Neural cell (in vitro differentiated cells): ENCODE measurements around the gene UGGT1. TPM values are rescaled to one million over a fixed set of nuclear protein-coding genes. Genes with fewer than 3 reads are reported as not detected.

Experiments used
- H2AFZ ChIP-seq: fragments of 200-600, 300-800 bp; sonication (generic), shearing (Covaris generic); 2 replicates; pipeline ENCODE4 v1.6.0; 2014; ENCODE audit warnings: low read depth, mild to moderate bottlenecking, antibody characterized with exemption, low read length, moderate library complexity
- H3F3A ChIP-seq: fragments of 200-600 bp; shearing (Covaris generic); 2 replicates; pipeline ENCODE4 v1.6.1; 2016; ENCODE audit warnings: mild to moderate bottlenecking, moderate library complexity, mixed read lengths, antibody characterized with exemption, low read length; ENCODE audit not compliant: insufficient read depth, poor library complexity, severe bottlenecking
- H3K27ac ChIP-seq: fragments of 200-600, 300-800 bp; sonication (generic), shearing (Covaris generic); 2 replicates; pipeline ENCODE4 v1.5.1; 2014; ENCODE audit warnings: mild to moderate bottlenecking, low read length, moderate library complexity
- H3K27me3 ChIP-seq: fragments of 300-800, 200-600 bp; sonication (generic), shearing (Covaris generic); 2 replicates; pipeline ENCODE4 v1.6.0; 2014; ENCODE audit warnings: mild to moderate bottlenecking, low read depth, low read length, moderate library complexity; ENCODE audit not compliant: insufficient read depth
- H3K36me3 ChIP-seq: fragments of 300-800, 200-600 bp; sonication (generic), shearing (Covaris generic); 2 replicates; pipeline ENCODE4 v1.5.1; 2014; ENCODE audit warnings: mild to moderate bottlenecking, antibody characterized with exemption, low read length, moderate library complexity; ENCODE audit not compliant: insufficient read depth
- H3K4me2 ChIP-seq: fragments of 300-800, 200-600 bp; sonication (generic), shearing (Covaris generic); 2 replicates; pipeline ENCODE4 v1.6.0; 2014; ENCODE audit warnings: mild to moderate bottlenecking, low read length
- H3K4me3 ChIP-seq: fragments of 300-800, 200-600 bp; sonication (generic), shearing (Covaris generic); 2 replicates; pipeline ENCODE4 v1.5.1; 2014; ENCODE audit warnings: mild to moderate bottlenecking, low read length, moderate library complexity
- H3K79me2 ChIP-seq: fragments of 200-600 bp; shearing (Covaris generic); replicated peaks from 2 replicates; pipeline ENCODE4 v1.6.0; 2014; ENCODE audit warnings: mild to moderate bottlenecking, low read length, moderate library complexity; ENCODE audit not compliant: insufficient read depth
- H3K9ac ChIP-seq: fragments of 300-800, 200-600 bp; sonication (generic), shearing (Covaris generic); 2 replicates; pipeline ENCODE4 v1.6.1; 2016; ENCODE audit warnings: mild to moderate bottlenecking, low read length, mixed read lengths
- H3K9me2 ChIP-seq: fragments of 200-600 bp; shearing (Covaris generic); 2 replicates; pipeline ENCODE4 v1.6.1; 2016; ENCODE audit warnings: mild to moderate bottlenecking, low read length, mixed read lengths; ENCODE audit not compliant: insufficient read depth
- H3K9me3 ChIP-seq: fragments of 200-600, 300-800 bp; sonication (generic), shearing (Covaris generic); 2 replicates; pipeline ENCODE4 v1.6.1; 2016; ENCODE audit warnings: mild to moderate bottlenecking, mixed run types, low read length, moderate library complexity, mixed read lengths
- H4K20me1 ChIP-seq: fragments of 200-600 bp; shearing (Covaris generic); 2 replicates; pipeline ENCODE4 v1.6.1; 2016; ENCODE audit warnings: mild to moderate bottlenecking, mixed run types; ENCODE audit not compliant: insufficient read depth
- EP300 ChIP-seq: fragments of 450-650 bp; conservative IDR thresholded peaks from 2 replicates; pipeline ENCODE4 v1.6.1; 2014; ENCODE audit warnings: antibody characterized with exemption, mild to moderate bottlenecking, moderate library complexity; ENCODE audit not compliant: poor library complexity, severe bottlenecking
- EZH2 ChIP-seq: fragments of 200-600, 300-800 bp; shearing (Covaris generic), sonication (generic); IDR thresholded peaks from 2 replicates; pipeline ENCODE4 v1.6.1; 2014; ENCODE audit warnings: antibody characterized with exemption, low read length, borderline replicate concordance, mild to moderate bottlenecking; ENCODE audit not compliant: insufficient read depth, poor library complexity, severe bottlenecking
- MXI1 ChIP-seq: fragments of 450-650 bp; conservative IDR thresholded peaks from 2 replicates; pipeline ENCODE4 v1.6.1; 2014; ENCODE audit warnings: antibody characterized with exemption, mild to moderate bottlenecking; ENCODE audit not compliant: poor library complexity, severe bottlenecking
- POLR2AphosphoS5 ChIP-seq: IDR thresholded peaks from 2 replicates; pipeline ENCODE4 v1.6.1; 2012
- RAD21 ChIP-seq: fragments of 450-650 bp; conservative IDR thresholded peaks from 2 replicates; pipeline ENCODE4 v1.6.1; 2014; ENCODE audit warnings: antibody characterized with exemption, mild to moderate bottlenecking, moderate library complexity
- REST ChIP-seq: IDR thresholded peaks from 2 replicates; pipeline ENCODE4 v1.6.1; 2012; ENCODE audit warnings: borderline replicate concordance
- SMC3 ChIP-seq: fragments of 450-650 bp; conservative IDR thresholded peaks from 2 replicates; pipeline ENCODE4 v1.6.1; 2014; ENCODE audit warnings: antibody characterized with exemption, mild to moderate bottlenecking, moderate library complexity; ENCODE audit not compliant: poor library complexity
- TAF1 ChIP-seq: IDR thresholded peaks from 2 replicates; pipeline ENCODE4 v1.6.1; 2012; ENCODE audit warnings: low read depth
- polyA plus RNA-seq: library from polyadenylated mRNA; depleted of rRNA; stranded (reverse); fragments of >200 nt; gene quantifications from 2 replicates; pipeline ENCODE4 v1.2.3, GENCODE V29; 2014
- TF ChIP-seq, protein P1 (sequence below): fragments of 450-650 bp; IDR thresholded peaks from 2 replicates; pipeline ENCODE4 v1.5.1; 2014; ENCODE audit warnings: antibody characterized with exemption, mild to moderate bottlenecking, moderate library complexity; ENCODE audit not compliant: poor library complexity, severe bottlenecking

Gene UGGT1
- polyA plus RNA-seq, 1 donor from 2014 or later, result 26.3 TPM

- Histone ChIP-seq H4K20me1 (no peaks in the 10 kb centered on the region), H2AFZ (peak overlapping the region; percentile 28), H3K27me3 (no peaks in the 10 kb centered on the region), H3K9ac (peak overlapping the region; percentile 79), H3K36me3 (no peaks in the 10 kb centered on the region), H3K79me2 (peaks cover 46% of the 10 kb centered on the region), H3F3A (no peaks in the 10 kb centered on the region), H3K27ac (peak overlapping the region; percentile 57), H3K4me3 (peak overlapping the region; percentile 95), H3K4me2 (peak overlapping the region; percentile 71), H3K9me2 (no peaks in the 10 kb centered on the region), H3K9me3 (no peaks in the 10 kb centered on the region)
- TF ChIP-seq RAD21, result no peak
- TF ChIP-seq EZH2, result no peak
- TF ChIP-seq EP300, result no peak
- no peak for TF ChIP-seq REST
- no peak for TF ChIP-seq POLR2AphosphoS5
- TF ChIP-seq TAF1, result no peak
- TF ChIP-seq, protein P1, sequence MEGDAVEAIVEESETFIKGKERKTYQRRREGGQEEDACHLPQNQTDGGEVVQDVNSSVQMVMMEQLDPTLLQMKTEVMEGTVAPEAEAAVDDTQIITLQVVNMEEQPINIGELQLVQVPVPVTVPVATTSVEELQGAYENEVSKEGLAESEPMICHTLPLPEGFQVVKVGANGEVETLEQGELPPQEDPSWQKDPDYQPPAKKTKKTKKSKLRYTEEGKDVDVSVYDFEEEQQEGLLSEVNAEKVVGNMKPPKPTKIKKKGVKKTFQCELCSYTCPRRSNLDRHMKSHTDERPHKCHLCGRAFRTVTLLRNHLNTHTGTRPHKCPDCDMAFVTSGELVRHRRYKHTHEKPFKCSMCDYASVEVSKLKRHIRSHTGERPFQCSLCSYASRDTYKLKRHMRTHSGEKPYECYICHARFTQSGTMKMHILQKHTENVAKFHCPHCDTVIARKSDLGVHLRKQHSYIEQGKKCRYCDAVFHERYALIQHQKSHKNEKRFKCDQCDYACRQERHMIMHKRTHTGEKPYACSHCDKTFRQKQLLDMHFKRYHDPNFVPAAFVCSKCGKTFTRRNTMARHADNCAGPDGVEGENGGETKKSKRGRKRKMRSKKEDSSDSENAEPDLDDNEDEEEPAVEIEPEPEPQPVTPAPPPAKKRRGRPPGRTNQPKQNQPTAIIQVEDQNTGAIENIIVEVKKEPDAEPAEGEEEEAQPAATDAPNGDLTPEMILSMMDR, result no peak
- no peak for TF ChIP-seq MXI1
- TF ChIP-seq SMC3, result no peak
Measured at GRCh38 chr2:128091726-128092080, 703 bp downstream of the UGGT1 start.

- Histone ChIP-seq H3K4me3 (peak overlapping the region; percentile 95), H3K9me2 (no peaks in the 10 kb centered on the region), H3K36me3 (no peaks in the 10 kb centered on the region), H2AFZ (no peak overlapping the region), H3K9ac (no peak overlapping the region), H3K4me2 (peak overlapping the region; percentile 39), H3K27ac (no peak overlapping the region), H3K9me3 (no peaks in the 10 kb centered on the region), H4K20me1 (no peaks in the 10 kb centered on the region), H3K27me3 (no peaks in the 10 kb centered on the region), H3K79me2 (peaks cover 46% of the 10 kb centered on the region), H3F3A (no peaks in the 10 kb centered on the region)
- TF ChIP-seq MXI1 (no peak), EP300 (no peak), POLR2AphosphoS5 (no peak), SMC3 (no peak), REST (no peak), EZH2 (no peak), RAD21 (no peak), TAF1 (no peak)
- TF ChIP-seq, protein P1, result no peak
Measured at GRCh38 chr2:128092656-128093055, 1.7 kb downstream of the UGGT1 start.
